K562 (cell line): Measurements from ENCODE around the gene YBEY. TPM values are rescaled to one million over a fixed set of nuclear protein-coding genes. Genes with fewer than 3 reads are reported as not detected.
A peak's percentile ranks its signal among the peaks of the same experiment; 100 is the strongest.

Experiments
- ADNP ChIP-seq: fragments of 200-800 bp; sonication (Bioruptor generic); IDR thresholded peaks from 2 replicates; pipeline ENCODE4 v1.6.1; 2016; ENCODE audit warnings: missing genetic modification characterization, missing compliant biosample characterization
- CHD2 ChIP-seq: IDR thresholded peaks from 2 replicates; pipeline ENCODE4 v1.6.1; 2011; ENCODE audit warnings: low read depth, low read length
- ELF4 ChIP-seq: fragments of 450-650 bp; formaldehyde crosslinking; IDR thresholded peaks from 2 replicates; pipeline ENCODE4 v1.4.0; 2022; ENCODE audit warnings: missing genetic modification characterization
- FOSL1 ChIP-seq: fragments of 200-800 bp; sonication (Bioruptor generic); conservative IDR thresholded peaks from 2 replicates; pipeline ENCODE4 v1.6.1; 2016; ENCODE audit warnings: missing genetic modification characterization, missing compliant biosample characterization
- GATAD2A ChIP-seq: fragments of 450-650 bp; IDR thresholded peaks from 2 replicates; pipeline ENCODE4 v1.6.1; 2017
- IFI16 ChIP-seq: fragments of 250-450 bp; sonication (Bioruptor Pico); IDR thresholded peaks from 2 replicates; pipeline ENCODE4 v2.1.2; 2022; ENCODE audit warnings: mild to moderate bottlenecking, inconsistent platforms
- KAT8 ChIP-seq: fragments of 450-650 bp; IDR thresholded peaks from 2 replicates; pipeline ENCODE4 v1.6.1; 2016; ENCODE audit warnings: low read depth, mild to moderate bottlenecking
- KLF13 ChIP-seq: fragments of 450-650 bp; IDR thresholded peaks from 2 replicates; pipeline ENCODE4 v1.6.1; 2016; ENCODE audit warnings: missing genetic modification characterization, low read depth, mild to moderate bottlenecking, missing compliant biosample characterization, moderate library complexity, borderline replicate concordance
- MXI1 ChIP-seq: IDR thresholded peaks from 2 replicates; pipeline ENCODE4 v1.6.1; 2011; ENCODE audit warnings: low read depth, mild to moderate bottlenecking, improper control_type of control experiment, low read length
- PCBP2 ChIP-seq: fragments of 200-400 bp; formaldehyde crosslinking; IDR thresholded peaks from 2 replicates; pipeline ENCODE4 v1.6.1; 2018; ENCODE audit warnings: low read length, low read depth, mild to moderate bottlenecking, moderate library complexity; ENCODE audit not compliant: poor library complexity, severe bottlenecking
- RBM25 ChIP-seq: fragments of 200-400 bp; formaldehyde crosslinking; IDR thresholded peaks from 2 replicates; pipeline ENCODE4 v1.6.1; 2018; ENCODE audit warnings: low read length, low read depth, moderate library complexity; ENCODE audit not compliant: severe bottlenecking
- SIN3B ChIP-seq: fragments of 450-650 bp; IDR thresholded peaks from 2 replicates; pipeline ENCODE4 v1.6.1; 2017; ENCODE audit warnings: low read depth, mild to moderate bottlenecking, moderate library complexity
- TCF3 ChIP-seq: sonication (generic); formaldehyde crosslinking; IDR thresholded peaks from 2 replicates; pipeline ENCODE4 v1.4.0; 2020; ENCODE audit warnings: mild to moderate bottlenecking, missing genetic modification reagents
- TOE1 ChIP-seq, 2 experiments: fragments of 450-650 bp in 1 of 2; sonication (generic) in 1 of 2; formaldehyde crosslinking in 1 of 2; IDR thresholded peaks; 2 replicates each; pipeline versions ENCODE4 v1.7.1 to v1.8.0; 2016 to 2022; ENCODE audit warnings: borderline replicate concordance in 2 of 2, mild to moderate bottlenecking in 2 of 2, antibody characterized with exemption in 1 of 2, inconsistent platforms in 1 of 2, low read depth in 1 of 2, missing genetic modification reagents in 1 of 2, moderate library complexity in 1 of 2
- WHSC1 ChIP-seq: IDR thresholded peaks from one replicate; pipeline ENCODE4 v1.6.1; 2012; ENCODE audit warnings: low read length, control low read depth, inconsistent platforms
- ZNF217 ChIP-seq: sonication (generic); formaldehyde crosslinking; IDR thresholded peaks from 2 replicates; pipeline ENCODE4 v1.8.0; 2022; ENCODE audit warnings: mild to moderate bottlenecking, missing genetic modification reagents
- polyA plus RNA-seq, 8 experiments: library from polyadenylated mRNA; depleted of rRNA in 4 of 8; stranded (reverse) in 5 of 8; unstranded in 3 of 8; fragments of >200 nt; fragmentation: Nextera tagmentation in 2 of 8; fragmentation: Illumina TruSeq in 1 of 8; extraction: Ambion mirVana in 2 of 8; extraction: Trizol in 1 of 8; gene quantifications; 2 replicates each; pipeline versions ENCODE4 v1.2.1 to v1.2.3, GENCODE V29; 2011 to 2014; ENCODE audit warnings: inconsistent platforms in 1 of 8, missing spikeins in 1 of 8
- total RNA-seq, 7 experiments: library from RNA; depleted of rRNA in 6 of 7; stranded (reverse); fragments of >200 nt in 6 of 7; fragmentation: Illumina TruSeq in 2 of 7; extraction: Trizol in 2 of 7; gene quantifications; 2 replicates each; pipeline versions ENCODE4 v1.2.1 to v1.2.3, GENCODE V29; 2011 to 2021; ENCODE audit warnings: low replicate concordance in 1 of 7
- TF ChIP-seq, protein P1 (sequence below): sonication (generic); formaldehyde crosslinking; IDR thresholded peaks from 2 replicates; pipeline ENCODE4 v1.8.0; 2022; ENCODE audit warnings: mild to moderate bottlenecking, low read depth, missing genetic modification reagents
- TF ChIP-seq, protein P2 (sequence below): sonication (generic); formaldehyde crosslinking; IDR thresholded peaks from 2 replicates; pipeline ENCODE4 v1.8.1; 2023; ENCODE audit warnings: mild to moderate bottlenecking, missing genetic modification reagents
- TF ChIP-seq, protein P3 (sequence below): fragments of 450-650 bp; IDR thresholded peaks from 2 replicates; pipeline ENCODE4 v1.6.1; 2016; ENCODE audit warnings: borderline replicate concordance
- TF ChIP-seq, protein P4 (sequence below): fragments of 250-450 bp; sonication (Bioruptor Pico); IDR thresholded peaks from 2 replicates; pipeline ENCODE4 v1.5.0; 2022; ENCODE audit warnings: mild to moderate bottlenecking

YBEY gene
- total and polyA plus RNA-seq, 9 of the 15 experiments (the other 6 are each of a cell fraction or from before 2014, with no cell fraction given) = 6.4 to 28.0 (median 12.4) TPM

DNA sequence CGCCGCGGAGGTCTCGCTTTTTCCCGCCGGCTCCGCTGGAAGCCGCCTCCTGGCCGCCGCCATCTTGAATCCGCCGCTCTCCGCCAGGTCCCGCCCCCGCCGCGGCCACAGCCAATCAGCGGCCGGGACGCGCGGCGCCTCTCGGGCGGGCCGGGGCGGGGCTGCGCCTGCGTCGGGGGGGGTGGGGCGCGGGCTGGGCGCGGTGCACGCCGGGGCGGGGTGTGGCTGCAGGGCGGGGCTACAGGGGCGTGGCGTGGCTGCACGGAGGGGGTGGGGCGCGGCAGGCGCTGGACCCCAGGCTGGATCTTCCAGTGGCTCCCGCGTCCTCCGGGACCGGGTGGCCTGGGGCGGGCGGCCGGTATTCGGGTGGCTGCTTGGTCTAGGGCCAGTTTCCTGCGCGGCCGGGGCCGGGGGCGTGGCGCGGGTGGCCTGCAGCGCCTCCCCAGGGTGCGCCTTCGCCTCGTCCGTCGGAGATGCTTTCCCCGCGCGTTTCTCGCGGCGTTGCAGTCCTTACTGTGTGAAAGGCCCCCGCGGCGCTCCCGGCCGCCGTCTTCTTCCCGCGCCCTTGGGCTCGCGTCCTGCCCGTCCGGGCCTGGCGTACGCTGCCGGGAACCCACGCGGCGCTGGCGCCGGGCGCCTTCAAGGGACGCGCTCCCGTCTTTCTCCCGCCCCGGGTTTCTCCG, 38.4 kb downstream of the YBEY start (continued):
- TF ChIP-seq, protein P1, sequence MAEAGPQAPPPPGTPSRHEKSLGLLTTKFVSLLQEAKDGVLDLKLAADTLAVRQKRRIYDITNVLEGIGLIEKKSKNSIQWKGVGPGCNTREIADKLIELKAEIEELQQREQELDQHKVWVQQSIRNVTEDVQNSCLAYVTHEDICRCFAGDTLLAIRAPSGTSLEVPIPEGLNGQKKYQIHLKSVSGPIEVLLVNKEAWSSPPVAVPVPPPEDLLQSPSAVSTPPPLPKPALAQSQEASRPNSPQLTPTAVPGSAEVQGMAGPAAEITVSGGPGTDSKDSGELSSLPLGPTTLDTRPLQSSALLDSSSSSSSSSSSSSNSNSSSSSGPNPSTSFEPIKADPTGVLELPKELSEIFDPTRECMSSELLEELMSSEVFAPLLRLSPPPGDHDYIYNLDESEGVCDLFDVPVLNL (CRISPR knock-in tag) = peak; percentile 86
- no peak for TF ChIP-seq GATAD2A
- TF ChIP-seq SIN3B = no peak
- TF ChIP-seq FOSL1 (tag) = peak; percentile 1; the same call in 1 of the 2 replicates
- TF ChIP-seq ADNP = no peak
- TF ChIP-seq, protein P2, sequence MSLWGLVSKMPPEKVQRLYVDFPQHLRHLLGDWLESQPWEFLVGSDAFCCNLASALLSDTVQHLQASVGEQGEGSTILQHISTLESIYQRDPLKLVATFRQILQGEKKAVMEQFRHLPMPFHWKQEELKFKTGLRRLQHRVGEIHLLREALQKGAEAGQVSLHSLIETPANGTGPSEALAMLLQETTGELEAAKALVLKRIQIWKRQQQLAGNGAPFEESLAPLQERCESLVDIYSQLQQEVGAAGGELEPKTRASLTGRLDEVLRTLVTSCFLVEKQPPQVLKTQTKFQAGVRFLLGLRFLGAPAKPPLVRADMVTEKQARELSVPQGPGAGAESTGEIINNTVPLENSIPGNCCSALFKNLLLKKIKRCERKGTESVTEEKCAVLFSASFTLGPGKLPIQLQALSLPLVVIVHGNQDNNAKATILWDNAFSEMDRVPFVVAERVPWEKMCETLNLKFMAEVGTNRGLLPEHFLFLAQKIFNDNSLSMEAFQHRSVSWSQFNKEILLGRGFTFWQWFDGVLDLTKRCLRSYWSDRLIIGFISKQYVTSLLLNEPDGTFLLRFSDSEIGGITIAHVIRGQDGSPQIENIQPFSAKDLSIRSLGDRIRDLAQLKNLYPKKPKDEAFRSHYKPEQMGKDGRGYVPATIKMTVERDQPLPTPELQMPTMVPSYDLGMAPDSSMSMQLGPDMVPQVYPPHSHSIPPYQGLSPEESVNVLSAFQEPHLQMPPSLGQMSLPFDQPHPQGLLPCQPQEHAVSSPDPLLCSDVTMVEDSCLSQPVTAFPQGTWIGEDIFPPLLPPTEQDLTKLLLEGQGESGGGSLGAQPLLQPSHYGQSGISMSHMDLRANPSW (CRISPR knock-in tag) = no peak
- peak; percentile 87 for TF ChIP-seq RBM25
- peak; percentile 96 for TF ChIP-seq KLF13 (tag)
- TF ChIP-seq MXI1 = no peak; the same call in 1 of the 2 replicates
- TF ChIP-seq TCF3 = peak; percentile 15; the same call in 1 of the 2 replicates
- peak; percentile 26; the same call in 1 of the 2 replicates for TF ChIP-seq TOE1 (IDR thresholded peaks at IDR 0.05; ENCODE audit: borderline replicate concordance)
- TF ChIP-seq TOE1 (CRISPR knock-in tag; IDR thresholded peaks at IDR 0.05; ENCODE audit: borderline replicate concordance, low read depth) = no peak
- TF ChIP-seq, protein P3, sequence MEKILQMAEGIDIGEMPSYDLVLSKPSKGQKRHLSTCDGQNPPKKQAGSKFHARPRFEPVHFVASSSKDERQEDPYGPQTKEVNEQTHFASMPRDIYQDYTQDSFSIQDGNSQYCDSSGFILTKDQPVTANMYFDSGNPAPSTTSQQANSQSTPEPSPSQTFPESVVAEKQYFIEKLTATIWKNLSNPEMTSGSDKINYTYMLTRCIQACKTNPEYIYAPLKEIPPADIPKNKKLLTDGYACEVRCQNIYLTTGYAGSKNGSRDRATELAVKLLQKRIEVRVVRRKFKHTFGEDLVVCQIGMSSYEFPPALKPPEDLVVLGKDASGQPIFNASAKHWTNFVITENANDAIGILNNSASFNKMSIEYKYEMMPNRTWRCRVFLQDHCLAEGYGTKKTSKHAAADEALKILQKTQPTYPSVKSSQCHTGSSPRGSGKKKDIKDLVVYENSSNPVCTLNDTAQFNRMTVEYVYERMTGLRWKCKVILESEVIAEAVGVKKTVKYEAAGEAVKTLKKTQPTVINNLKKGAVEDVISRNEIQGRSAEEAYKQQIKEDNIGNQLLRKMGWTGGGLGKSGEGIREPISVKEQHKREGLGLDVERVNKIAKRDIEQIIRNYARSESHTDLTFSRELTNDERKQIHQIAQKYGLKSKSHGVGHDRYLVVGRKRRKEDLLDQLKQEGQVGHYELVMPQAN = 0 out of 2 replicates have a peak, but pooled peaks have one; percentile 6
- no peak for TF ChIP-seq ZNF217
- no peak for TF ChIP-seq IFI16 (CRISPR knock-in tag)
- TF ChIP-seq WHSC1 = no peak
- TF ChIP-seq, protein P4, sequence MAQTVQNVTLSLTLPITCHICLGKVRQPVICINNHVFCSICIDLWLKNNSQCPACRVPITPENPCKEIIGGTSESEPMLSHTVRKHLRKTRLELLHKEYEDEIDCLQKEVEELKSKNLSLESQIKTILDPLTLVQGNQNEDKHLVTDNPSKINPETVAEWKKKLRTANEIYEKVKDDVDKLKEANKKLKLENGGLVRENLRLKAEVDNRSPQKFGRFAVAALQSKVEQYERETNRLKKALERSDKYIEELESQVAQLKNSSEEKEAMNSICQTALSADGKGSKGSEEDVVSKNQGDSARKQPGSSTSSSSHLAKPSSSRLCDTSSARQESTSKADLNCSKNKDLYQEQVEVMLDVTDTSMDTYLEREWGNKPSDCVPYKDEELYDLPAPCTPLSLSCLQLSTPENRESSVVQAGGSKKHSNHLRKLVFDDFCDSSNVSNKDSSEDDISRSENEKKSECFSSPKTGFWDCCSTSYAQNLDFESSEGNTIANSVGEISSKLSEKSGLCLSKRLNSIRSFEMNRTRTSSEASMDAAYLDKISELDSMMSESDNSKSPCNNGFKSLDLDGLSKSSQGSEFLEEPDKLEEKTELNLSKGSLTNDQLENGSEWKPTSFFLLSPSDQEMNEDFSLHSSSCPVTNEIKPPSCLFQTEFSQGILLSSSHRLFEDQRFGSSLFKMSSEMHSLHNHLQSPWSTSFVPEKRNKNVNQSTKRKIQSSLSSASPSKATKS (CRISPR knock-in tag) = no peak
- TF ChIP-seq ELF4 (CRISPR knock-in tag) = no peak
- no peak for TF ChIP-seq KAT8
- no peak for TF ChIP-seq PCBP2
- peak; percentile 27; the same call in 1 of the 2 replicates for TF ChIP-seq CHD2
